ENCODE data around the gene MYF6.

- no peak for TF ChIP-seq SP1 (CRISPR knock-in tag; IDR thresholded peaks at IDR 0.05)
- TF ChIP-seq ZFX (CRISPR knock-in tag; IDR thresholded peaks at IDR 0.05): no peak
Observed at GRCh38 chr12:80715713-80716249, 8.3 kb downstream of the MYF6 start.
